NCI-H446 (cell line): ENCODE results near the gene MRPS33.
"Not testable (repeated sequence)": the region's sequence is repeated elsewhere in the genome, so short reads cannot be mapped to it uniquely, and the experiment has no call there.

Experiments
- DNase-seq, 2 experiments: peaks; one replicate each; lab custom pipeline; 2025; lab: John Stamatoyannopoulos, UW

MRPS33 gene

GRCh38 chr7:141014524-141015395, at the start of gene MRPS33:
TSS of gene MRPS33 (minus strand) at chr7:141014952. CDS start at chr7:141010633, 4,319 bp downstream.
- DNase-seq: peak; percentile 94 to 97

GRCh38 chr7:141057788-141058187, 43.0 kb upstream of the MRPS33 start:
- DNase-seq: no peak

GRCh38 chr7:141055146-141055545, 40.4 kb upstream of the MRPS33 start:
- no peak for DNase-seq

- DNase-seq: no peak
Measured at GRCh38 chr7:141053626-141054025, 38.9 kb upstream of the MRPS33 start.

DNA sequence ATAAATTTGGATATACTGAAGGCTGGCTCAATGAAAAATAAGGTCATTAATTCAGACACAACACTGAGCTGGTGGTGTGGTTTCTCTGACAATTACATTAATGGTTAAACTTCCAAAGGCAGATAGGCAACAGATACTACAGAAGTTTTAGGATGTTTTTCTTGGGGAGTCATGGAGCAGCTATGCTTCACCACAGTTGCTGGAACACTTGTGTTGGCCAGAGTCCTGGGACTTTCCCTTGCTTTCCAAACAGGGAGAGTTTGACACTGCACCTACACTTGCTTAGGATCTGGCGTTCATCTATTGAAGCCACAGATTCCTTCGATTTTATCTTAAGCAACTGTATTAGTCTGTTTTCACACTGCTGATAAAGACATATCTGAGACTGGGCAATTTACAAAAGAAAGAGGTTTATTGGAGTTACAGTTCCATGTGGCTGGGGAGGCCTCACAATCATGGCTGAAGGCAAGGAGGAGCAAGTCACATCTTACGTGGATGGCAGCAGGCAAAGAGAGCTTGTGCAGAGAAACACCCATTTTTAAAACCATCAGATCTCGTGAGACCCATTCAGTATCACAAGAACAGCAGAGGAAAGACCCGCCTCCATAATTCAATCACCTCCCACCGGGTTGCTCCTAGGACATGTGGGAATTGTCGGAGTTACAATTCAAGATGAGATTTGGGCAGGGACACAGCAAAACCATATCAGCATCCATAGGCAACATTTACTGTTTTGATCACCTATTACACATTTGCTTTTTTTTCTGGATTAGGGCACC, 31.3 kb upstream of the MRPS33 start:
- DNase-seq: no peak

DNA sequence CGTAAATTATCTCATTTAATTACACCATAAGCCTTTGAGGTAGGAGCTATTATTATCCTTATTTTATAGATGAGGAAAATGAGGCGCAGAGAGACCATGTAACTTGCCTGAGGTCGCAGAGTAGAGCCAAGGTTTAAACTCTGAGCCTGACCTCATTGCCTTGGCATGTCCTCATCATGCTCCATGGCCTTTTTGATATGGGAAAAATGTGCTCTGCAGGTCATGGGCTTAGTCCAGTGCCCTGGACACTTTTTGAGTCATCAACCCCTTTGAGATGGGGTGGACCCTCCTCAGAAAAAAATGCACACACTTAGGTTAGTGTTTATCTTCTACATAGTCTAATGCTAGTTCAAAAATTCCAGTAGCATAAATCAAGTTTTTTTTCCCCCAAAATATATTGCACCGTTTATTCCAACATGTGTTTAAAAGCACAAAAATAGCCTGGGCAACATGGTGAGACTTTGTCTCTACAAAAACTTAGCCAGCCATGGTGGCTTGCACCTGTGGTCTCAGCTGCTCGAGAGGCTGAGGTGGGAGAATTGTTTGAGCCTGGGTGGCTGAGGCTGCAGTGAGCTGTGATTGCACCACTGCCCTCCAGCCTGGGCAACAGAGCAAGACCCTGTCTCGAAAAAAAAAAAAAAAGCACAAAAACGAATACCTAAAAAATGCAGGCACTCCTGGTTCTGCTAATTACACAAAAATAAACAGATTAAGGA, 30.5 kb upstream of the MRPS33 start:
- DNase-seq: no peak

GRCh38 chr7:141043616-141044015, 28.9 kb upstream of the MRPS33 start:
- no peak for DNase-seq

GRCh38 chr7:141042222-141043193, 27.8 kb upstream of the MRPS33 start:
- no peak for DNase-seq

GRCh38 chr7:141039376-141039775, 24.6 kb upstream of the MRPS33 start:
- DNase-seq: peak in 1 of 2 experiments; percentile 10

DNA sequence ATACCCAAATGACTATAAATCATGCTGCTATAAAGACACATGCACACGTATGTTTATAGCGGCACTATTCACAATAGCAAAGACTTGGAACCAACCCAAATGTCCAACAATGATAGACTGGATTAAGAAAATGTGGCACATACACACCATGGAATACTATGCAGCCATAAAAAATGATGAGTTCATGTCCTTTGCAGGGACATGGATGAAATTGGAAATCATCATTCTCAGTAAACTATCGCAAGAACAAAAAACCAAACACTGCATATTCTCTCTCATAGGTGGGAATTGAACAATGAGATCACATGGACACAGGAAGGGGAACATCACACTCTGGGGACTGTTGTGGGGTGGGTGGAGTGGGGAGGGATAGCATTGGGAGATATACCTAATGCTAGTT, 23.3 kb upstream of the MRPS33 start:
- not testable (repeated sequence) for DNase-seq

GRCh38 chr7:141032539-141033323, 18.0 kb upstream of the MRPS33 start:
- DNase-seq: not testable (repeated sequence)

- no peak for DNase-seq
Measured at GRCh38 chr7:141028767-141029166, 14.0 kb upstream of the MRPS33 start.

- DNase-seq: no peak
Measured at GRCh38 chr7:141027043-141027442, 12.3 kb upstream of the MRPS33 start.

GRCh38 chr7:141024668-141025067, 9.9 kb upstream of the MRPS33 start:
- no peak for DNase-seq

GRCh38 chr7:141023295-141023694, 8.5 kb upstream of the MRPS33 start:
- no peak for DNase-seq

GRCh38 chr7:141017555-141017954, 2.8 kb upstream of the MRPS33 start:
- DNase-seq: no peak

- DNase-seq: no peak
Measured at GRCh38 chr7:141016349-141016748, 1.6 kb upstream of the MRPS33 start.

GRCh38 chr7:141014125-141014523, 628 bp downstream of the MRPS33 start:
- DNase-seq: no peak

- DNase-seq: no peak
Measured at GRCh38 chr7:141013345-141013715, 1.4 kb downstream of the MRPS33 start.

DNA sequence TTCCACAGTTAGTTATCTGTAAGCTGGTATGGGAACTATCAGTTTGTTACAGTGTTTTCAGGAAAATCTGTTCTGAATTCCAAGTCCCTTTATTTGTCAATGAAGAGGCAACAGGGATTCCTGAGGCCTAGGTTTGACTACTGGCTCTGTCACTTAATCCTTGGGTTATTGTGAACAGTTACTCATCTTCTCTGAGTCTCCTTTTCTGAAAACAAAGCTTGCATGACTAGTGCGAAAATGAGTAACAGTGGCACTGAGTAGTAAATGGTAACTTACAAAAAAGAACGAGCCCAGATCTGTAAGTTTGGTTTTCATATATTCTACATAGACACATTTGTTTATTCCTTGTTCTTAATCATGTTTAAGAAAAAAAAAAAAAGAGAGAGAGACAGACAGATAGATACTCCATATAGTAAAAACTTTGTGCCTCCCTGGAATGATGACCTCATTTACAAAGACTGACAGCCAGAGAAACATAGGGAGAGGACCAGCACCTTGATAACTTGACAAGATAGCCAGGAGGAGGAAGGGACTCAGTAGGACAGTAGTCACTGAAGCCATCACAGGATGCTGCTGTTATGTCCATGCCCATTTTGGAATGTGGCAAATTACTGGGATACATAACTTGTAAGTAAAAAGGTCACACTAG, 1.9 kb downstream of the MRPS33 start:
- no peak for DNase-seq
